BLaER1 treated with 17β-estradiol and CSF1 and Interleukin-3, amounts not matched to agents 10 nM and 100 nM (cell line): ENCODE data around the gene MSRB3.
"Not testable (repeated sequence)": the region's sequence is repeated elsewhere in the genome, so short reads cannot be mapped to it uniquely, and the experiment has no call there.

Experiments used
- H3K27ac ChIP-seq, 11 experiments: shearing (Covaris generic); formaldehyde crosslinking; 2 replicates each; pipeline ENCODE4 v1.8.1; 2022
- H3K27me3 ChIP-seq, 11 experiments: shearing (Covaris generic); formaldehyde crosslinking; 2 replicates each; pipeline ENCODE4 v1.8.1; 2022
- H3K36me3 ChIP-seq, 11 experiments: shearing (Covaris generic); formaldehyde crosslinking; 2 replicates each; pipeline ENCODE4 v1.8.1; 2022
- H3K4me1 ChIP-seq, 10 experiments: shearing (Covaris generic); formaldehyde crosslinking; 2 replicates each; pipeline ENCODE4 v1.8.1; 2022
- H3K4me2 ChIP-seq, 11 experiments: shearing (Covaris generic); formaldehyde crosslinking; 2 replicates each; pipeline ENCODE4 v1.8.1; 2022
- H3K4me3 ChIP-seq, 10 experiments: shearing (Covaris generic); formaldehyde crosslinking; 2 replicates each; pipeline ENCODE4 v1.8.1; 2022
- H3K9ac ChIP-seq, 11 experiments: shearing (Covaris generic); formaldehyde crosslinking; 2 replicates each; pipeline ENCODE4 v1.8.1; 2022
- H3K9me3 ChIP-seq, 11 experiments: shearing (Covaris generic); formaldehyde crosslinking; replicated peaks in 1 of 11; 2 replicates each; pipeline ENCODE4 v1.8.1; 2022
- H4K20me1 ChIP-seq, 11 experiments: shearing (Covaris generic); formaldehyde crosslinking; 2 replicates each; pipeline ENCODE4 v1.8.1; 2022
- Cebpa-rat ChIP-seq, 11 experiments: shearing (Covaris generic); IDR thresholded peaks; 2 replicates each; pipeline ENCODE4 v1.8.1; 2022

The MSRB3 gene

GRCh38 chr12:65279369-65280112 lies 1.1 kb downstream of the MSRB3 start:
- Histone ChIP-seq H3K36me3 (no peaks in the 10 kb centered on the region), H3K27ac (no peak overlapping the region), H3K9ac (peak overlapping the region in 8 of 11 experiments; percentile 14 to 59 (median 42); a peak in 9 of 22 replicates), H4K20me1 (peaks cover 0 to 12% (median 0%) of the 10 kb centered on the region in 11 experiments; a peak in 1 of 22 replicates), H3K4me1 (peaks cover 0 to 9% (median 7%) of the 10 kb centered on the region in 10 experiments; a peak in 13 of 20 replicates), H3K27me3 (peaks cover 48 to 59% (median 54%) of the 10 kb centered on the region in 11 experiments), H3K9me3 (peaks cover 0 to 18% (median 12%) of the 10 kb centered on the region in 11 experiments; a peak in 17 of 22 replicates), H3K4me3 (peak overlapping the region; percentile 51 to 68 (median 56)), H3K4me2 (peak overlapping the region; percentile 81 to 99 (median 88))
- TF ChIP-seq Cebpa-rat (IDR thresholded peaks at IDR 0.05): no peak

GRCh38 chr12:65280306-65280705 lies 1.8 kb downstream of the MSRB3 start:
- Histone ChIP-seq H3K4me2 (no peak overlapping the region), H3K36me3 (no peaks in the 10 kb centered on the region), H3K9ac (no peak overlapping the region), H3K4me1 (peaks cover 0 to 9% (median 7%) of the 10 kb centered on the region in 10 experiments; a peak in 13 of 20 replicates), H3K27me3 (peaks cover 48 to 59% (median 54%) of the 10 kb centered on the region in 11 experiments), H3K4me3 (no peak overlapping the region), H3K9me3 (peaks cover 0 to 18% (median 12%) of the 10 kb centered on the region in 11 experiments; a peak in 17 of 22 replicates), H3K27ac (no peak overlapping the region), H4K20me1 (peaks cover 0 to 12% (median 0%) of the 10 kb centered on the region in 11 experiments; a peak in 1 of 22 replicates)
- TF ChIP-seq Cebpa-rat (IDR thresholded peaks at IDR 0.05): no peak

- no peak for TF ChIP-seq Cebpa-rat (IDR thresholded peaks at IDR 0.05)
- no peak overlapping the region for H3K9ac ChIP-seq
- H3K4me1 ChIP-seq: peaks cover 0 to 9% (median 7%) of the 10 kb centered on the region in 10 experiments; a peak in 13 of 20 replicates
- no peak overlapping the region for H3K27ac ChIP-seq
- H3K36me3 ChIP-seq: no peaks in the 10 kb centered on the region
- H3K9me3 ChIP-seq: peaks cover 0 to 15% (median 11%) of the 10 kb centered on the region in 11 experiments; a peak in 17 of 22 replicates
- H3K4me3 ChIP-seq: no peak overlapping the region
- peaks cover 0 to 12% (median 0%) of the 10 kb centered on the region in 11 experiments; a peak in 1 of 22 replicates for H4K20me1 ChIP-seq
- no peak overlapping the region for H3K4me2 ChIP-seq
- H3K27me3 ChIP-seq: peaks cover 39 to 42% (median 41%) of the 10 kb centered on the region in 11 experiments
Measured at GRCh38 chr12:65282840-65283239, 4.4 kb downstream of the MSRB3 start.

- H3K4me1 ChIP-seq, H3K4me2 ChIP-seq, H4K20me1 ChIP-seq, H3K4me3 ChIP-seq, H3K36me3 ChIP-seq, H3K9ac ChIP-seq, H3K27ac ChIP-seq, H3K9me3 ChIP-seq: not testable (repeated sequence)
- H3K27me3 ChIP-seq: peaks cover 12 to 15% (median 14%) of the 10 kb centered on the region in 11 experiments
Measured at GRCh38 chr12:65285532-65285931, 7.0 kb downstream of the MSRB3 start.

- no peaks in the 10 kb centered on the region for H3K36me3 ChIP-seq
- H3K9me3 ChIP-seq: no peaks in the 10 kb centered on the region
- no peaks in the 10 kb centered on the region for H3K27me3 ChIP-seq
- H3K4me2 ChIP-seq: no peak overlapping the region
- no peaks in the 10 kb centered on the region for H4K20me1 ChIP-seq
- no peak overlapping the region for H3K4me3 ChIP-seq
- no peak overlapping the region for H3K9ac ChIP-seq
- no peak overlapping the region for H3K27ac ChIP-seq
- TF ChIP-seq Cebpa-rat (IDR thresholded peaks at IDR 0.05): no peak
- no peaks in the 10 kb centered on the region for H3K4me1 ChIP-seq
Measured at GRCh38 chr12:65287426-65287825, 8.9 kb downstream of the MSRB3 start.

GRCh38 chr12:65292241-65292640 lies 13.8 kb downstream of the MSRB3 start:
- Histone ChIP-seq H3K4me2 (no peak overlapping the region), H3K4me3 (no peak overlapping the region), H4K20me1 (no peaks in the 10 kb centered on the region), H3K9me3 (no peaks in the 10 kb centered on the region), H3K36me3 (no peaks in the 10 kb centered on the region), H3K27me3 (no peaks in the 10 kb centered on the region), H3K27ac (no peak overlapping the region), H3K4me1 (no peaks in the 10 kb centered on the region), H3K9ac (no peak overlapping the region)
- no peak for TF ChIP-seq Cebpa-rat (IDR thresholded peaks at IDR 0.05)

GRCh38 chr12:65293735-65294134 lies 15.3 kb downstream of the MSRB3 start:
- Histone ChIP-seq H3K4me3 (no peak overlapping the region), H3K4me1 (no peaks in the 10 kb centered on the region), H3K9ac (no peak overlapping the region), H3K4me2 (no peak overlapping the region), H4K20me1 (no peaks in the 10 kb centered on the region), H3K27me3 (no peaks in the 10 kb centered on the region), H3K9me3 (no peaks in the 10 kb centered on the region), H3K36me3 (no peaks in the 10 kb centered on the region), H3K27ac (no peak overlapping the region)
- no peak for TF ChIP-seq Cebpa-rat (IDR thresholded peaks at IDR 0.05)

GRCh38 chr12:65294641-65295262 lies 16.3 kb downstream of the MSRB3 start:
- no peak overlapping the region for H3K9ac ChIP-seq
- no peaks in the 10 kb centered on the region for H3K36me3 ChIP-seq
- no peaks in the 10 kb centered on the region for H3K27me3 ChIP-seq
- no peak overlapping the region for H3K4me3 ChIP-seq
- no peaks in the 10 kb centered on the region for H3K4me1 ChIP-seq
- TF ChIP-seq Cebpa-rat (IDR thresholded peaks at IDR 0.05): no peak
- no peaks in the 10 kb centered on the region for H4K20me1 ChIP-seq
- H3K4me2 ChIP-seq: no peak overlapping the region
- no peaks in the 10 kb centered on the region for H3K9me3 ChIP-seq
- no peak overlapping the region for H3K27ac ChIP-seq

GRCh38 chr12:65296508-65297265 lies 18.2 kb downstream of the MSRB3 start:
- Histone ChIP-seq H3K27me3 (no peaks in the 10 kb centered on the region), H3K9ac (no peak overlapping the region), H3K4me1 (no peaks in the 10 kb centered on the region), H3K36me3 (no peaks in the 10 kb centered on the region), H4K20me1 (no peaks in the 10 kb centered on the region), H3K9me3 (no peaks in the 10 kb centered on the region), H3K27ac (no peak overlapping the region), H3K4me2 (no peak overlapping the region), H3K4me3 (no peak overlapping the region)
- TF ChIP-seq Cebpa-rat (IDR thresholded peaks at IDR 0.05): no peak
